ENCODE measurements around the gene IQGAP2. TPM values are rescaled to one million over a fixed set of nuclear protein-coding genes. Genes with fewer than 3 reads are reported as not detected.

IQGAP2 gene
- total RNA-seq, 4 donors from 2014 or later = 3.5 to 18.5 (median 13.7) TPM

DNA sequence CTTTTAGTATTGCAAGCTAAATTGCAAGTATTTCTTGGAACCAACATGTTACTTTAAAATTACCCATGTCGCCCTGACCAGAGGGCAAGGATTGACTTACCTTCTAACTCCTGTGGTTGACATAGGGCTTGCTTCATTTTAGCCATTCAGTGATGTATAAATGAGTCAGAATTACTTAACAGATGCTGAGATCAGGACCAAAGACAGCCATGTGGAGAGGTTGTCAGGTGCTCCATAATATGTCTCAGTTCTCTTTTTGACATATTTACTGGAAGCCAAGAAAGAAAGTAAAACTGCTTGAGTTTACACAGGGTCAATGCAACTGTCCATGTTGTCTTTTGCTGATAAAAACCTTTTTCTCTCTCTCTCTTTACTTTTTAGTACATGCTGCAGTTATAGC is 186.9 kb downstream of the IQGAP2 start:
- DNase-seq (ENCODE audit: low spot score in 2 of 2) = no peak
- no peak overlapping the region for H3K4me3 ChIP-seq (ENCODE audit: low read depth, poor library complexity, severe bottlenecking)
- intact Hi-C loops (cut with DNase I; ENCODE audit: low total_unique reads) = no loop called here
- WGBS, 2 donors = 96 to 100% methylated on average over 1 of the region's 1 CpG
- TF ChIP-seq POLR2A (IDR thresholded peaks at IDR 0.05) = no peak
- TF ChIP-seq, protein P1, sequence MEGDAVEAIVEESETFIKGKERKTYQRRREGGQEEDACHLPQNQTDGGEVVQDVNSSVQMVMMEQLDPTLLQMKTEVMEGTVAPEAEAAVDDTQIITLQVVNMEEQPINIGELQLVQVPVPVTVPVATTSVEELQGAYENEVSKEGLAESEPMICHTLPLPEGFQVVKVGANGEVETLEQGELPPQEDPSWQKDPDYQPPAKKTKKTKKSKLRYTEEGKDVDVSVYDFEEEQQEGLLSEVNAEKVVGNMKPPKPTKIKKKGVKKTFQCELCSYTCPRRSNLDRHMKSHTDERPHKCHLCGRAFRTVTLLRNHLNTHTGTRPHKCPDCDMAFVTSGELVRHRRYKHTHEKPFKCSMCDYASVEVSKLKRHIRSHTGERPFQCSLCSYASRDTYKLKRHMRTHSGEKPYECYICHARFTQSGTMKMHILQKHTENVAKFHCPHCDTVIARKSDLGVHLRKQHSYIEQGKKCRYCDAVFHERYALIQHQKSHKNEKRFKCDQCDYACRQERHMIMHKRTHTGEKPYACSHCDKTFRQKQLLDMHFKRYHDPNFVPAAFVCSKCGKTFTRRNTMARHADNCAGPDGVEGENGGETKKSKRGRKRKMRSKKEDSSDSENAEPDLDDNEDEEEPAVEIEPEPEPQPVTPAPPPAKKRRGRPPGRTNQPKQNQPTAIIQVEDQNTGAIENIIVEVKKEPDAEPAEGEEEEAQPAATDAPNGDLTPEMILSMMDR (IDR thresholded peaks at IDR 0.05) = no peak

DNA sequence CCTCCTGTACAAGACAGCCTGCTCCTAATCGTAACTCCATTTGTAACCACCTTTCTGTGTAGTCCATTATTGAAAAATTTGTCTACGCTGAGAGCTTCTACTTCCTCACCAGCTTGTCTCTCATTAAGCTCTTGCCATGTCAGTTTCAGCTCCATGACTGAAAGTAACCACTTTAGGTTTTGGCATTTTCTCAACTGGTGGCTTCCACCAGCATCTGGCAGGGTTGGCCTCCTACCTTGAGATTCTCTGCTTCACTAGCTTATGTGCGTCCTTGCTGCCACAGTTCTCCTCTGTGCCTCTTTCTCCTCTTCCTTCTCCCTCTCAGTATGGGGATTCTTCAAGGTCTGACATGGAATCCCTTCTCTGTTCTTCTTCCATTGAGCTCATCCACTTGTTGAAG is 188.3 kb downstream of the IQGAP2 start:
- no peak for TF ChIP-seq POLR2A (IDR thresholded peaks at IDR 0.05)
- TF ChIP-seq, protein P1 (IDR thresholded peaks at IDR 0.05) = no peak
- intact Hi-C loops (cut with DNase I; ENCODE audit: low total_unique reads) = no loop called here
- no peak for DNase-seq (ENCODE audit: low spot score in 2 of 2)
- no peak overlapping the region for H3K4me3 ChIP-seq (ENCODE audit: low read depth, poor library complexity, severe bottlenecking)
- WGBS, 2 donors = 94 to 98% methylated on average over 3 of the region's 3 CpGs

DNA sequence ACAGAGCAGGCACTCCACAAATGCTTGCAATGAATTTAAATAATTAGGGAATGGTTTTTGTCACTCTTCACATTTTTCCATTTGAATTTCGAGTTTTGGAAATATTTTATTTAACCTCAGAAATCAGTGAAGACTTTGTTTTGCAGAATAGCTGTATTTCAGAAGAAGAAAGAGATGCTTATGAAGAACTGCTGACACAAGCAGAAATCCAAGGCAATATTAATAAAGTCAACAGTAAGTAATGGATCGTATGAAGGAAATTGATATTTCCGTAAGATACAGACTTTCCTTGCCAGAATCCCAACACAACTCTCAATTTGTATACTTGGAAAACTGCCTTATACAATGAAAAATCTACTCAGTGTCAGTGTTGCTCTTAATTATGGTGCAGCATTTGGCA is 189.6 kb downstream of the IQGAP2 start:
- H3K4me3 ChIP-seq (ENCODE audit: low read depth, poor library complexity, severe bottlenecking) = no peak overlapping the region
- intact Hi-C loops (cut with DNase I; ENCODE audit: low total_unique reads) = no loop called here
- TF ChIP-seq, protein P1 (IDR thresholded peaks at IDR 0.05) = no peak
- no peak for TF ChIP-seq POLR2A (IDR thresholded peaks at IDR 0.05)
- 47 to 58% methylated on average over 3 of the region's 3 CpGs for WGBS, 2 donors
- no peak for DNase-seq (ENCODE audit: low spot score in 2 of 2)

DNA sequence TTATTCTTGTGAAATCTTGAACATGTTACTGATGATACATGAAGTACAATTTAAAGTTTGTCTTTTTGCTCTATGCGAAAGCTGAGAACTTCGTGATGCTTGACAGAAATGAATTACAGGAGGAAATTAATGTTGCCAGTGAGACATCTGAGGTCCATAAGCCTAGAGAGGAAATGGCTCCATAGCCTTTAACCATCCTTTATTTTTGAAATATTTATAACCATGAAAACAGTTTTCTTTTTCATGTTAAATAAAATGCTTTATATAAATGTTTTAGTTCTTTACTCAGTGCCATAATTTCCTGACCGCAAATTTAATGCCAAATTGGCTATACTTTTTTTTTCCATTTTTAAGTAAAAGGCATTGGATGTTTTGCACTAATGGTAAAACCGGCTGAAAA is 191.0 kb downstream of the IQGAP2 start:
- 69 to 72% methylated on average over 4 of the region's 4 CpGs for WGBS, 2 donors
- intact Hi-C loops (cut with DNase I; ENCODE audit: low total_unique reads) = no loop called here
- H3K4me3 ChIP-seq (ENCODE audit: low read depth, poor library complexity, severe bottlenecking) = no peak overlapping the region
- no peak for DNase-seq (ENCODE audit: low spot score in 2 of 2)
- no peak for TF ChIP-seq POLR2A (IDR thresholded peaks at IDR 0.05)
- TF ChIP-seq, protein P1 (IDR thresholded peaks at IDR 0.05) = no peak

DNA sequence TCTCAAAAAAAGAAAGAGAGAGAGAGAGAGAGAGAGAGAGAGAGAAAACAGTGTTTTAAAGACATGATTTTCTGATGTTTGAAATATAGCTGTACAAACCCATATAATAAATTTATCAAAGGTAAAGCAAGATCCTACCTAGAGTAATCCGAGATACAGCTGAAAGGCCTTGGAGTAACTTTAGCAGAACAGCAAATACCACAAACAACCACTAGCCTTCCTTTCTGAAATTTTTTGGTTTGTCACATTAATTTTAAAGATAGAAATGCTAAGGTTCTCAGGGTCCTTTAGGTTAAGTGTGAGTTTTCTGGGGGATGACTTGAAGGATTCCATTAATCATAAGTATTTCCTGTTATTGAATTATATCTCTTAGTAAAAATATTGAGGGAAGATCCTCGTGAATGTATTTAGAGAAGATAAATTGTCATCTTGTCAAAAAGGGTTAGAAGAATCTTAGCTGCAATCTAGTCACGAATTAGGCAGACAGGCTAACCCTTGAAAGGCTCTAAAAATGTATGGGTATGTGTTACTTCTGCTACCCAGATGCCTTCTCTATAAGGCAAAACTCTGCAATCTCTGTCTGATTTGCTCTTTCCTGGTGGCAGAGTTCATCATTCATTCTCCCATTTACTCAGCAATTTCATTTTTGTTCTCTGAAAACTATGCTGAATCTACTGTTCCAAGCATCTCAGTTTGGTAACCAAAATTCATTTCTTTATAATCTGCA is 192.8 kb downstream of the IQGAP2 start:
- intact Hi-C loops (cut with DNase I; ENCODE audit: low total_unique reads) = no loop called here
- WGBS, 2 donors = 79 to 87% methylated on average over 3 of the region's 3 CpGs
- no peak for DNase-seq (ENCODE audit: low spot score in 2 of 2)
- no peak overlapping the region for H3K4me3 ChIP-seq (ENCODE audit: low read depth, poor library complexity, severe bottlenecking)
- TF ChIP-seq POLR2A (IDR thresholded peaks at IDR 0.05) = no peak
- TF ChIP-seq, protein P1 (IDR thresholded peaks at IDR 0.05) = no peak

DNA sequence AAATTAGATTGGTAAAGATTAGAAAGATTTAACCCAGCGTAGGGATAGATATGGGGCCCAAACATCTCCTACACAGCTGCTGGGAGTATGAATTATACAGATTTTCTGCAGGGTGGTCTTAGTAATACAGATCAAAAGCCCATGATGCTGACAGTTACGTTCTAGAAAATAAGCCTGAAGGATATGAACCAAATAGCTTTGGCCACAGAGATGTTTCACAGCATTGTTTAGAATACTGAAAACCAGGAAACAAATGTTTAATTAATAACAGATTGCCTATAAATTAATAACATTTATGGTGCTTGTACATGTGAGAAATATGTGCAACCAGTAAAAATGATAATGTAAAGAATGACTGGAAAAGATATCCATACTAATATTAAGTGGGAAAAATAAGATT is 195.4 kb downstream of the IQGAP2 start:
- WGBS, 2 donors = 84 to 92% methylated on average over 2 of the region's 2 CpGs

More for the DNA sequence above, 195.4 kb downstream of the IQGAP2 start:
- TF ChIP-seq POLR2A (IDR thresholded peaks at IDR 0.05) = no peak
- TF ChIP-seq, protein P1 (IDR thresholded peaks at IDR 0.05) = no peak
- no peak overlapping the region for H3K4me3 ChIP-seq (ENCODE audit: low read depth, poor library complexity, severe bottlenecking)
- DNase-seq (ENCODE audit: low spot score in 2 of 2) = no peak
- intact Hi-C loops (cut with DNase I; ENCODE audit: low total_unique reads) = no loop called here
